ENCODE measurements around the gene SLC35G1.

Gene SLC35G1

DNA sequence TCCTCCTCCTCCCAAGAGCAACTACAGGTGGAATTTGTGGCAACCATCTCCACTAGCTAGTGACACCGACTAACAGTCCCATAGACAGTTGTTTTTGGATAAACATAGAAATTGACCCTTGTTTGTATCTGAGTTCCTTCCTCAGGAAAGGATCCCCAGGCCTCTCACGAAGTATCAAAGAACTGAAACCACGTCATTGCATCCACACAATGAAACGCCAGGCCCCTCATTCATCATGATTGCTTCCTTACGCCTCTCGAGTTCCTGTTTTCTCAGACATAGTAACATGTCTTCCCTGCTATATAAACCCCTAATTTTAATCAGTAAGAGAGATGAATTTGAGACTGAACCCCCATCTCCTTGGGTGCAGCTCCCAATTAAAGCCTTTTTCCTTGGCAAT, 18.1 kb downstream of the SLC35G1 start:
- no peak overlapping the region for H3K27ac ChIP-seq
- intact Hi-C loops (cut with DNase I; ENCODE audit: low total_unique reads), result loop anchor here (10.0 kb wide), 1 partner anchor 153 kb away; no protein-coding TSS in a partner anchor
- no peaks in the 10 kb centered on the region for H3K36me3 ChIP-seq
- TF ChIP-seq, protein P1, sequence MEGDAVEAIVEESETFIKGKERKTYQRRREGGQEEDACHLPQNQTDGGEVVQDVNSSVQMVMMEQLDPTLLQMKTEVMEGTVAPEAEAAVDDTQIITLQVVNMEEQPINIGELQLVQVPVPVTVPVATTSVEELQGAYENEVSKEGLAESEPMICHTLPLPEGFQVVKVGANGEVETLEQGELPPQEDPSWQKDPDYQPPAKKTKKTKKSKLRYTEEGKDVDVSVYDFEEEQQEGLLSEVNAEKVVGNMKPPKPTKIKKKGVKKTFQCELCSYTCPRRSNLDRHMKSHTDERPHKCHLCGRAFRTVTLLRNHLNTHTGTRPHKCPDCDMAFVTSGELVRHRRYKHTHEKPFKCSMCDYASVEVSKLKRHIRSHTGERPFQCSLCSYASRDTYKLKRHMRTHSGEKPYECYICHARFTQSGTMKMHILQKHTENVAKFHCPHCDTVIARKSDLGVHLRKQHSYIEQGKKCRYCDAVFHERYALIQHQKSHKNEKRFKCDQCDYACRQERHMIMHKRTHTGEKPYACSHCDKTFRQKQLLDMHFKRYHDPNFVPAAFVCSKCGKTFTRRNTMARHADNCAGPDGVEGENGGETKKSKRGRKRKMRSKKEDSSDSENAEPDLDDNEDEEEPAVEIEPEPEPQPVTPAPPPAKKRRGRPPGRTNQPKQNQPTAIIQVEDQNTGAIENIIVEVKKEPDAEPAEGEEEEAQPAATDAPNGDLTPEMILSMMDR (IDR thresholded peaks at IDR 0.05), result no peak
- DNase-seq, result no peak
- no peaks in the 10 kb centered on the region for H3K27me3 ChIP-seq
- H3K9me3 ChIP-seq, result no peaks in the 10 kb centered on the region
- no peak overlapping the region for H3K4me3 ChIP-seq
- no peaks in the 10 kb centered on the region for H3K4me1 ChIP-seq

DNA sequence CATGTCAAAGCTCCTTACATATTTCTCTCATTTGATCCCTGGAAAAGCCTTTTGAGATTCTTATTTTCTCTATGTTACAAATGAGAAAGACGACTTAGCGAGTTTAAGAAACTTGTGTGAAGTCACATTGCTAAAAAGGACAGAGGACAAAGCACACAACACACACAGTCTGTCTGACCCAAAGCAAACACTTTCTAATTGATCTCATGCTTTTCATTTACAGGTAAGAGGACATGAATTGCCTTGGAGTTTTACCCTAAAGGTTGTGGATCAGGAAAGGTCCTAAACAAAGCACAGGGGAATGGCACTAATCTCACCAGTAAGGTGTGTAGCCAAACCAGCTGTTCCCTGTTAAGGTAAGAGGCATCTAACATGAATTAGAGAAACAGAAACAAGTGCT, 18.7 kb downstream of the SLC35G1 start:
- Histone ChIP-seq H3K4me1 (no peaks in the 10 kb centered on the region), H3K27ac (no peak overlapping the region), H3K9me3 (no peaks in the 10 kb centered on the region), H3K4me3 (no peak overlapping the region), H3K36me3 (no peaks in the 10 kb centered on the region), H3K27me3 (no peaks in the 10 kb centered on the region)
- intact Hi-C loops (cut with DNase I; ENCODE audit: low total_unique reads), result loop anchor here (10.0 kb wide), 1 partner anchor 152 kb away; no protein-coding TSS in a partner anchor
- no peak for DNase-seq
- TF ChIP-seq, protein P1 (IDR thresholded peaks at IDR 0.05), result no peak

DNA sequence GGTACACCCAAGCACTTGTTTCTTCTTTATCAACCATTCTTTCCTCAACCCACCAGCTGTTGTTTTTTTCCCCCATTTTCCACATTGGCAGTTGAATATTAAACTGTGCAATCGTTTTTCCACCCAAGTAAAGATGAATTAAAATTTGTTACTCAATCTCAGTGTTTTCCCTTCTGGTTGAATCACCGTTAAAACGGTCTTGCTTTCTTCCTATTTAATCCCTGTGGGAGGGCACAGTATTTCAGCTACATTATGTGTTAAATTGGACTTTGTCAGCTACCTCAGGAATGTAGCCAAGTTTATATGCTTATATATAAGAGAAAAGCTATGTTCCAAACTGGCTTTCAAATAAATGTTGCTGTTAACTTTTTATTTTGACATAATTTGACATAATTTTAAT, 19.9 kb downstream of the SLC35G1 start:
- H3K36me3 ChIP-seq, result no peaks in the 10 kb centered on the region
- TF ChIP-seq, protein P1 (IDR thresholded peaks at IDR 0.05), result no peak
- no peak for DNase-seq
- H3K4me1 ChIP-seq, result no peaks in the 10 kb centered on the region
- H3K27me3 ChIP-seq, result no peaks in the 10 kb centered on the region
- H3K9me3 ChIP-seq, result no peaks in the 10 kb centered on the region
- no peak overlapping the region for H3K4me3 ChIP-seq
- H3K27ac ChIP-seq, result no peak overlapping the region
- intact Hi-C loops (cut with DNase I; ENCODE audit: low total_unique reads), result loop anchor here (10.0 kb wide), 1 partner anchor 151 kb away; no protein-coding TSS in a partner anchor

DNA sequence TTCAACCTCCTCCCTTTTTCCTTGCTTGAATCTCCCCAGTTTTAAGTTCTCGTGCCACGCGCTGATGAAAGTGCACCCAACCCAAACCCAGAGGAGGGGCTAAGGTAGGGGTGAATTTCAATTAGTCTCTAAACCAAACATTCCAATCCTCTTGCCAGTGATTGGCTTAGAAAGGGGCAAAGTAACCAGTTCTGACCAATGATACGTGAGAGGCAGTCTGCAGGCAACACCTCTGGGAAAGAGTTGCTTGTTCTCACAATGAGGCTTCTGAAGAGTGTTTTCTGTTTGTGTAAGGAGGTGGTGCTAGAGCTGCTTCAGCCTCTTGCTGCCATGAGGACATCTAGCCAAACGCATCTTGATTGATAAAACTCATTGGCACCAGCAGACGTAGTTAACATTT, 21.8 kb downstream of the SLC35G1 start:
- intact Hi-C loops (cut with DNase I; ENCODE audit: low total_unique reads), result loop anchor here (5.0 to 10.0 kb wide), 2 partner anchors 149 to 402 kb away; no protein-coding TSS in a partner anchor
- H3K27ac ChIP-seq, result no peak overlapping the region
- H3K27me3 ChIP-seq, result no peaks in the 10 kb centered on the region
- TF ChIP-seq, protein P1 (IDR thresholded peaks at IDR 0.05), result no peak
- no peaks in the 10 kb centered on the region for H3K9me3 ChIP-seq
- no peaks in the 10 kb centered on the region for H3K4me1 ChIP-seq
- no peak overlapping the region for H3K4me3 ChIP-seq
- H3K36me3 ChIP-seq, result no peaks in the 10 kb centered on the region
- no peak for DNase-seq

DNA sequence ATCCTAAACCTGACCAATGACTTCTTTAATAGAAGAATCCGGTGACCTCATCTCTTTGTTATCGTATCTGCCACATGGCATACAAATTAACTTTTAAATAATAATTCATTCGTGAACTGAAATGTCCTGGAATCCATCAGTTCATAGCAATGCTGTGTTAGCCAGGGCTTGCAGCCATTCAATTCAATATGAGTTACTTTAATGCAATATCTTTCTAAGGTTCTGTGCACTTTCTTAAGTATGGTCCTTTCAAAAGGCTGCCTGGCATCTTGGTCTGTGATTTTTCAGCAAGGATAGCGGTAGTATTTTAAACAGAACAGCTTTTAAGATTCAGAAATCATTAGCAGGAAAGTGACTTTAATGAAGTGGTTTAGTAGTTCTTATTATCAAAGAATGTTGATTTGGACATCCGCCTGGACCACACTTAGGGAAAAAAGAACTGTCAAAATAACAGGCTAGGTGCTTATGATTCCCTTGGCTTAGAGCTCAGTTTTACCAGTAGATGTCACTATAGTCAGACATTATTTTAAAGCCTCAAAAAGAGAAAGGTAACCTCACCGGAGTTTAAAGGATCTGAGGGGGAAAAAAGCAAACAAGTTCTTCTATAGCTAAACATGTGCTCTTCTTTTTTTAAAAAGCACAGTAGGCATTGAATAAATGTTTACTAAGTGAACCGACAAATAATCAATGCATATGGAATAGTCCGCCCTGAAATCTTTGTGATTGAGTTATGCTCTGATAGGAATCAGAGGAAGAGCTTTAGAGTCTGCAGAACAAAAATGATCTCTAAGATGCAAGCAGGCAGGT, 22.7 kb downstream of the SLC35G1 start:
- Histone ChIP-seq H3K4me1 (no peaks in the 10 kb centered on the region), H3K9me3 (no peaks in the 10 kb centered on the region), H3K36me3 (no peaks in the 10 kb centered on the region), H3K27me3 (no peaks in the 10 kb centered on the region), H3K4me3 (no peak overlapping the region), H3K27ac (no peak overlapping the region)
- no peak for DNase-seq
- TF ChIP-seq, protein P1 (IDR thresholded peaks at IDR 0.05), result peak; percentile 49 to 57
- intact Hi-C loops (cut with DNase I; ENCODE audit: low total_unique reads), result loop anchor here (5.0 to 10.0 kb wide), 2 partner anchors 148 to 401 kb away; no protein-coding TSS in a partner anchor
